GM21786 (cell line): ENCODE results near the gene TMEFF2.

Experiments
- ATAC-seq: cut with Tn5 transposase; IDR thresholded peaks from one replicate; pipeline ENCODE4 v1.9.1; 2021; ENCODE audit not compliant: unreplicated experiment

TMEFF2 gene

GRCh38 chr2:191979221-191979730 lies 215.5 kb downstream of the TMEFF2 start:
- no peak for ATAC-seq

GRCh38 chr2:191977754-191978153 lies 217.0 kb downstream of the TMEFF2 start:
- ATAC-seq: no peak

- ATAC-seq: no peak
These were observed 218.3 kb downstream of the TMEFF2 start for GRCh38 chr2:191976436-191976835.

GRCh38 chr2:191974676-191975075 lies 220.1 kb downstream of the TMEFF2 start:
- ATAC-seq: no peak

- no peak for ATAC-seq
These were observed 223.9 kb downstream of the TMEFF2 start for GRCh38 chr2:191970867-191971266.

GRCh38 chr2:191968120-191968519 lies 226.6 kb downstream of the TMEFF2 start:
- no peak for ATAC-seq

GRCh38 chr2:191965733-191966132 lies 229.0 kb downstream of the TMEFF2 start:
- ATAC-seq: no peak

GRCh38 chr2:191961556-191961955 lies 233.2 kb downstream of the TMEFF2 start:
- ATAC-seq: no peak

- no peak for ATAC-seq
These were observed 235.5 kb downstream of the TMEFF2 start for GRCh38 chr2:191959209-191959608.

- no peak for ATAC-seq
These were observed 236.5 kb downstream of the TMEFF2 start for GRCh38 chr2:191957996-191958860.

GRCh38 chr2:191954451-191954850 lies 240.3 kb downstream of the TMEFF2 start:
- ATAC-seq: no peak

GRCh38 chr2:191952515-191953270 lies 242.0 kb downstream of the TMEFF2 start:
- no peak for ATAC-seq

- ATAC-seq: no peak
These were observed 242.9 kb downstream of the TMEFF2 start for GRCh38 chr2:191951832-191952231.

GRCh38 chr2:191951376-191951775 lies 243.4 kb downstream of the TMEFF2 start:
- no peak for ATAC-seq

GRCh38 chr2:191950132-191950874 lies 244.4 kb downstream of the TMEFF2 start:
- no peak for ATAC-seq

GRCh38 chr2:191947235-191947634 lies 247.5 kb downstream of the TMEFF2 start:
- no peak for ATAC-seq

- peak; percentile 69 for ATAC-seq
These were observed 248.1 kb downstream of the TMEFF2 start for GRCh38 chr2:191946471-191947182.

- ATAC-seq: no peak
These were observed 249.1 kb downstream of the TMEFF2 start for GRCh38 chr2:191945623-191946022.

GRCh38 chr2:191942739-191943103 lies 252.0 kb downstream of the TMEFF2 start:
- ATAC-seq: no peak

GRCh38 chr2:191942090-191942738 lies 252.5 kb downstream of the TMEFF2 start:
- ATAC-seq: no peak
